ENCODE measurements around the gene FAM124A. TPM values are rescaled to one million over a fixed set of nuclear protein-coding genes. Genes with fewer than 3 reads are reported as not detected.

FAM124A gene
- total and polyA plus RNA-seq, 7 experiments from 2014 or later = 0.12 to 0.85 TPM; not detected in 5

GRCh38 chr13:51180853-51181511, 41.2 kb upstream of the FAM124A start:
- ChIA-PET POLR2A (no interaction called here), CTCF (no interaction called here)
- no peak overlapping the region for H3K27ac Mint-ChIP-seq

GRCh38 chr13:51181786-51182383, 40.3 kb upstream of the FAM124A start:
- peaks cover 28 to 47% (median 33%) of the 10 kb centered on the region in 5 donors for H3K27me3 Mint-ChIP-seq
- H3K36me3 Mint-ChIP-seq = no peaks in the 10 kb centered on the region
- no peaks in the 10 kb centered on the region for H3K4me1 ChIP-seq (ENCODE audit: control insufficient read depth in 2 of 2, insufficient read depth in 2 of 2, low read length in 2 of 2)
- DNase-seq = no peak
- H3K9me3 Mint-ChIP-seq = peaks cover 0 to 4% (median 0%) of the 10 kb centered on the region in 11 donors
- H3K36me3 ChIP-seq (ENCODE audit: control insufficient read depth in 2 of 3, insufficient read depth in 3 of 3, low read length in 3 of 3) = no peaks in the 10 kb centered on the region
- no peaks in the 10 kb centered on the region for H3K4me1 Mint-ChIP-seq
- no peak overlapping the region for H3K27ac Mint-ChIP-seq
- H3K4me3 Mint-ChIP-seq = no peak overlapping the region
- H3K27me3 ChIP-seq (ENCODE audit: control insufficient read depth in 2 of 2, insufficient read depth in 2 of 2, low read length in 2 of 2) = no peaks in the 10 kb centered on the region
- no peak overlapping the region for H3K27ac ChIP-seq (ENCODE audit: low read depth, low read length)
- intact Hi-C loops (cut with micrococcal nuclease) = no loop called here
- ATAC-seq = no peak
- H3K9me3 ChIP-seq (ENCODE audit: control insufficient read depth in 2 of 3, low read length in 3 of 3) = no peaks in the 10 kb centered on the region
- H3K4me3 ChIP-seq (ENCODE audit: low read length) = no peak overlapping the region
- ChIA-PET CTCF (no interaction called here), POLR2A (no interaction called here)

More at GRCh38 chr13:51180853-51181511, 41.2 kb upstream of the FAM124A start:
- Histone ChIP-seq H3K27ac (ENCODE audit: low read depth, low read length) (no peak overlapping the region), H3K36me3 (ENCODE audit: control insufficient read depth in 2 of 3, insufficient read depth in 3 of 3, low read length in 3 of 3) (no peaks in the 10 kb centered on the region), H3K27me3 (ENCODE audit: control insufficient read depth in 2 of 2, insufficient read depth in 2 of 2, low read length in 2 of 2) (no peaks in the 10 kb centered on the region), H3K9me3 (ENCODE audit: control insufficient read depth in 2 of 3, low read length in 3 of 3) (no peaks in the 10 kb centered on the region), H3K4me1 (ENCODE audit: control insufficient read depth in 2 of 2, insufficient read depth in 2 of 2, low read length in 2 of 2) (no peaks in the 10 kb centered on the region), H3K4me3 (ENCODE audit: low read length) (no peak overlapping the region)
- Mint-ChIP-seq H3K9me3 (peaks cover 0 to 4% (median 0%) of the 10 kb centered on the region in 11 donors), H3K27me3 (peaks cover 28 to 44% (median 30%) of the 10 kb centered on the region in 5 donors), H3K4me1 (peaks cover 0 to under 1% (median 0%) of the 10 kb centered on the region in 7 donors), H3K4me3 (no peak overlapping the region), H3K36me3 (no peaks in the 10 kb centered on the region)
- intact Hi-C loops (cut with micrococcal nuclease) = no loop called here
- ATAC-seq (no peak), DNase-seq (no peak)

- Mint-ChIP-seq H3K27ac (no peak overlapping the region), H3K4me1 (peaks cover 0 to 5% (median 0%) of the 10 kb centered on the region in 7 donors)
- CTCF ChIA-PET = no interaction called here
Measured at GRCh38 chr13:51191743-51192142, 30.5 kb upstream of the FAM124A start.

GRCh38 chr13:51192348-51192747, 29.9 kb upstream of the FAM124A start:
- Mint-ChIP-seq H3K4me1 (peaks cover 0 to 5% (median 0%) of the 10 kb centered on the region in 7 donors), H3K4me3 (no peak overlapping the region), H3K27me3 (peaks cover 4 to 27% (median 7%) of the 10 kb centered on the region in 5 donors), H3K36me3 (no peaks in the 10 kb centered on the region), H3K9me3 (peaks cover 0 to 1% (median 0%) of the 10 kb centered on the region in 11 donors), H3K27ac (no peak overlapping the region)
- H3K9me3 ChIP-seq (ENCODE audit: control insufficient read depth in 2 of 3, low read length in 3 of 3) = no peaks in the 10 kb centered on the region
- no peak overlapping the region for H3K4me3 ChIP-seq (ENCODE audit: low read length)
- ChIA-PET CTCF (no interaction called here), POLR2A (no interaction called here)
- DNase-seq = no peak
- no peaks in the 10 kb centered on the region for H3K36me3 ChIP-seq (ENCODE audit: control insufficient read depth in 2 of 3, insufficient read depth in 3 of 3, low read length in 3 of 3)
- no peak overlapping the region for H3K27ac ChIP-seq (ENCODE audit: low read depth, low read length)
- no peak for ATAC-seq
- H3K4me1 ChIP-seq (ENCODE audit: control insufficient read depth in 2 of 2, insufficient read depth in 2 of 2, low read length in 2 of 2) = no peaks in the 10 kb centered on the region
- intact Hi-C loops (cut with micrococcal nuclease) = no loop called here
- H3K27me3 ChIP-seq (ENCODE audit: control insufficient read depth in 2 of 2, insufficient read depth in 2 of 2, low read length in 2 of 2) = no peaks in the 10 kb centered on the region

More at GRCh38 chr13:51191743-51192142, 30.5 kb upstream of the FAM124A start:
- no peaks in the 10 kb centered on the region for H3K36me3 ChIP-seq (ENCODE audit: control insufficient read depth in 2 of 3, insufficient read depth in 3 of 3, low read length in 3 of 3)
- Mint-ChIP-seq H3K4me3 (no peak overlapping the region), H3K27me3 (peaks cover 6 to 27% (median 8%) of the 10 kb centered on the region in 5 donors), H3K9me3 (peaks cover 0 to 1% (median 0%) of the 10 kb centered on the region in 11 donors), H3K36me3 (no peaks in the 10 kb centered on the region)
- no peaks in the 10 kb centered on the region for H3K27me3 ChIP-seq (ENCODE audit: control insufficient read depth in 2 of 2, insufficient read depth in 2 of 2, low read length in 2 of 2)
- ATAC-seq = no peak
- POLR2A ChIA-PET = no interaction called here
- H3K27ac ChIP-seq (ENCODE audit: low read depth, low read length) = no peak overlapping the region
- H3K4me3 ChIP-seq (ENCODE audit: low read length) = no peak overlapping the region
- H3K9me3 ChIP-seq (ENCODE audit: control insufficient read depth in 2 of 3, low read length in 3 of 3) = no peaks in the 10 kb centered on the region
- intact Hi-C loops (cut with micrococcal nuclease) = no loop called here
- no peaks in the 10 kb centered on the region for H3K4me1 ChIP-seq (ENCODE audit: control insufficient read depth in 2 of 2, insufficient read depth in 2 of 2, low read length in 2 of 2)
- DNase-seq = no peak

- DNase-seq = no peak
- ChIA-PET CTCF (no interaction called here), POLR2A (no interaction called here)
- Mint-ChIP-seq H3K36me3 (no peaks in the 10 kb centered on the region), H3K4me1 (peaks cover 0 to 5% (median 0%) of the 10 kb centered on the region in 7 donors), H3K27ac (no peak overlapping the region), H3K27me3 (peaks cover 2 to 27% (median 7%) of the 10 kb centered on the region in 5 donors), H3K9me3 (peaks cover 0 to 8% (median 0%) of the 10 kb centered on the region in 11 donors), H3K4me3 (no peak overlapping the region)
- Histone ChIP-seq H3K4me1 (ENCODE audit: control insufficient read depth in 2 of 2, insufficient read depth in 2 of 2, low read length in 2 of 2) (no peaks in the 10 kb centered on the region), H3K4me3 (ENCODE audit: low read length) (no peak overlapping the region), H3K27ac (ENCODE audit: low read depth, low read length) (no peak overlapping the region), H3K36me3 (ENCODE audit: control insufficient read depth in 2 of 3, insufficient read depth in 3 of 3, low read length in 3 of 3) (no peaks in the 10 kb centered on the region), H3K27me3 (ENCODE audit: control insufficient read depth in 2 of 2, insufficient read depth in 2 of 2, low read length in 2 of 2) (no peaks in the 10 kb centered on the region), H3K9me3 (ENCODE audit: control insufficient read depth in 2 of 3, low read length in 3 of 3) (no peaks in the 10 kb centered on the region)
- no peak for ATAC-seq
- intact Hi-C loops (cut with micrococcal nuclease) = no loop called here
Measured at GRCh38 chr13:51193387-51193786, 28.8 kb upstream of the FAM124A start.

GRCh38 chr13:51194942-51195341, 27.3 kb upstream of the FAM124A start:
- no peak overlapping the region for H3K27ac ChIP-seq (ENCODE audit: low read depth, low read length)
- peaks cover 0 to 5% (median 0%) of the 10 kb centered on the region in 7 donors for H3K4me1 Mint-ChIP-seq
- intact Hi-C loops (cut with micrococcal nuclease) = no loop called here
- CTCF ChIA-PET = no interaction called here
- H3K4me1 ChIP-seq (ENCODE audit: control insufficient read depth in 2 of 2, insufficient read depth in 2 of 2, low read length in 2 of 2) = no peaks in the 10 kb centered on the region
- DNase-seq (no peak), ATAC-seq (no peak)
- POLR2A ChIA-PET = no interaction called here
- H3K27ac Mint-ChIP-seq = no peak overlapping the region
- peaks cover 0 to 4% (median 0%) of the 10 kb centered on the region in 5 donors for H3K36me3 Mint-ChIP-seq
- peaks cover 0 to 32% (median 7%) of the 10 kb centered on the region in 5 donors for H3K27me3 Mint-ChIP-seq
- peaks cover 0 to 12% (median 4%) of the 10 kb centered on the region in 11 donors for H3K9me3 Mint-ChIP-seq
- no peaks in the 10 kb centered on the region for H3K36me3 ChIP-seq (ENCODE audit: control insufficient read depth in 2 of 3, insufficient read depth in 3 of 3, low read length in 3 of 3)
- no peak overlapping the region for H3K4me3 Mint-ChIP-seq
- H3K4me3 ChIP-seq (ENCODE audit: low read length) = no peak overlapping the region
- no peaks in the 10 kb centered on the region for H3K27me3 ChIP-seq (ENCODE audit: control insufficient read depth in 2 of 2, insufficient read depth in 2 of 2, low read length in 2 of 2)
- no peaks in the 10 kb centered on the region for H3K9me3 ChIP-seq (ENCODE audit: control insufficient read depth in 2 of 3, low read length in 3 of 3)

- peaks cover 0 to 10% (median 0%) of the 10 kb centered on the region in 7 donors for H3K4me1 Mint-ChIP-seq
- H3K4me3 Mint-ChIP-seq = no peak overlapping the region
- H3K27me3 ChIP-seq (ENCODE audit: control insufficient read depth in 2 of 2, insufficient read depth in 2 of 2, low read length in 2 of 2) = no peaks in the 10 kb centered on the region
- no peak overlapping the region for H3K27ac ChIP-seq (ENCODE audit: low read depth, low read length)
- DNase-seq = no peak
- H3K36me3 ChIP-seq (ENCODE audit: control insufficient read depth in 2 of 3, insufficient read depth in 3 of 3, low read length in 3 of 3) = no peaks in the 10 kb centered on the region
- no peak overlapping the region for H3K27ac Mint-ChIP-seq
- intact Hi-C loops (cut with micrococcal nuclease) = no loop called here
- H3K9me3 ChIP-seq (ENCODE audit: control insufficient read depth in 2 of 3, low read length in 3 of 3) = no peaks in the 10 kb centered on the region
- H3K4me3 ChIP-seq (ENCODE audit: low read length) = no peak overlapping the region
- ATAC-seq = no peak
- H3K27me3 Mint-ChIP-seq = peaks cover 8 to 27% (median 18%) of the 10 kb centered on the region in 5 donors
- H3K4me1 ChIP-seq (ENCODE audit: control insufficient read depth in 2 of 2, insufficient read depth in 2 of 2, low read length in 2 of 2) = no peaks in the 10 kb centered on the region
- ChIA-PET POLR2A (no interaction called here), CTCF (no interaction called here)
- H3K9me3 Mint-ChIP-seq = peaks cover 0 to 12% (median 4%) of the 10 kb centered on the region in 11 donors
- H3K36me3 Mint-ChIP-seq = peaks cover 0 to 4% (median 0%) of the 10 kb centered on the region in 5 donors
Measured at GRCh38 chr13:51201886-51202285, 20.3 kb upstream of the FAM124A start.
